Stimulated activated CD4-positive, alpha-beta T cell treated with anti-CD3 and anti-CD28 coated beads, Interleukin-1b, Interleukin-23, amount 100 ng/mL, for 24 hours (primary cell): ENCODE results near the gene PRELID2.
"Not testable (repeated sequence)": the region's sequence is repeated elsewhere in the genome, so short reads cannot be mapped to it uniquely, and the experiment has no call there.

ENCODE experiments used
- DNase-seq, 4 experiments: peaks; one replicate each; pipeline ENCODE4 v3.0.0-alpha.2; 2020; ENCODE audit warnings: low read depth in 4 of 4, low spot score in 1 of 4

Gene PRELID2

GRCh38 chr5:145798503-145798902, 36.6 kb downstream of the PRELID2 start:
- DNase-seq, result not testable (repeated sequence)

DNA sequence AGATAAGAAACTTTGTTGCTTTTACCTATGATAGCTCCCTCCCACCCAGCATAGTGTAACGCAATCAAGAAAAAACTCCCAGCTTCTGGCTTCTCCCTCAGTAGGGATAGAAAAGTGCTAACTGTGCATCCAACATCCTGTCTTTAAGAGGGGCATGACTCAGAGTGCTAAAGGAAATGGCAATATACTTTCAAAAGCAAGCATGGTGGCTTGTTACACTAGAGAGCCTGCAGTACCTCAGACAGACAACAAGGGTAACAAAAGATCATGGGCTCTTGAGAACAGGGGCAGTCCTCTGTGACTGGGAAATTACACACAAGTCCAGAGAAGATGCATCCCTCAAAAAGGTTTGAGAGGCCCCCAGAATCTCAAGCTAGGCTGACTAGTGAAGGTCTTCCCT, 37.8 kb downstream of the PRELID2 start:
- no peak for DNase-seq

DNA sequence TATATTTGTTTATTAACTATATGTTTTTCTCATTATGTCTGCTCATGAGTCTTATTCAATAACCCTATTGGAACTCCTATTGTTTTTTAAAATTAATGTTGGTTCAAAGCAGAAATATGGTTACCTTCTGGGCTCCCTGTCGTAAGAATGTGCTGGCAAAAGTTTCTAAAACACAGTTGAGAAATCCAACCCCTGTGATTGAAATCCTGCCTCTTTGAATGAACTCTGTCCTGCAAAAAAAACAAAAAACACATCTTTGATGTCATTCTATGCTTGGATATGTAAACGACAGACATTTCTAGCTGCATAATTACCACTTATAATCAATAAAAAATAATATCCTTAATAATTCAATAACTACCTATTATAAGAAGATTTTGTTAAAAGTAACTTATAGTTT, 38.8 kb downstream of the PRELID2 start:
- no peak for DNase-seq

- no peak for DNase-seq
Observed at GRCh38 chr5:145793574-145793973, 41.6 kb downstream of the PRELID2 start.

- no peak for DNase-seq
Observed at GRCh38 chr5:145792840-145793239, 42.3 kb downstream of the PRELID2 start.

DNA sequence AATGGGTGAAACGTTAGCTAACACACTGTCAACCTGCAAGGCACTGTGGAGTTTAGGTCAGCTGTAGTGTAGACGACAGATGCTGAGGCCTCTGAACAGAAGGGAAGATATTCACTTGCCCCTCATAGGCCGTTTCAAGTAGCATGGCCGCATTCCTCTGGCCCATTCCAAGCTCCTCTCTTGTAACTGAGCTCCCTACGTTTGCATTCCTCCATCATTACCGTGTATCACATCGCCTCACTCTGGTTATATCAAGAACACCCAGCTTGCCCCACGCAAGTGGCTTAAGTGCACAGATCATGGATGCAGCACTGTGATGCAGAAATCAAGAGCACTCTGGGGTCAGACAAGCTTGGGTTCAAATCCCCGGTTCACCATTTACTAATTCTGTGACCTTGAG, 43.3 kb downstream of the PRELID2 start:
- DNase-seq, result no peak

GRCh38 chr5:145787996-145788395, 47.1 kb downstream of the PRELID2 start:
- no peak for DNase-seq

DNA sequence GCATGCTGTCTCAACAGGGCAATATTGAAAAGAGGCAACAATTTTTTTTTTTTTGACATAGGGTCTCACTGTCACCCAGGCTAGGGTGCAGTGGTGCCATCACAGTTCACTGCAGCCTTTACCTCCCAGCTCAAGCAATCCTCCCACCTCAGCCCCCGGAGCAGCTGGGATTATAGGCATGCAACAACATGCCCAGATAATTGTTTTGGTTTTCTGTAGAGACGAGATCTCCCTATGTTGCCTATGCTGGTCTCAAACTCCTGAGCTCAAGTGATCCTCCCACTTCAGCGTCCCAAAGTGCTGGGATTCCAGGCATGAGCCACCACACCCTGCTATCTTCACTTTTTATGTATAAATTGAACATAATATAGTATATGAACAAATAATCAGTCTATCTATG, 47.6 kb downstream of the PRELID2 start:
- DNase-seq, result no peak

DNA sequence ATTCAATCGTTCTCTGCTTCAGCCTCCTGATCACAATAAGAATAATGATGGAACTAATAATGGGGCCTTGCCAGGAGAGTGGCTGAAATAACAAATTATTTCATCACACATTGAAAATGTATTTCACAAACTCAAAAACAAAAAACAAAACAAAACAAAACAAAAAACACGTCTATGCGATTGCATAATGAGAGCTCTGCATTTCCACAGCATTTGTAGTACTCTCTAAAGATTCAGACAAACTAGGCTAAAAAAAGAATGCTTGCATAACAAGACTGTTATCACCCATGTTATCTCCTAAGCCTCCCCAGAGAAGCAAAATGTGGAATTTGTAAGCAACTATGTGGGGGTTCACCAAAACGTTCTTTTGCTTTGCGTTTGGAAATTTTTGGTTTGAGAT, 48.1 kb downstream of the PRELID2 start:
- DNase-seq, result no peak

- DNase-seq, result no peak
Observed at GRCh38 chr5:145780982-145781381, 54.2 kb downstream of the PRELID2 start.

- no peak for DNase-seq
Observed at GRCh38 chr5:145778144-145778900, 56.8 kb downstream of the PRELID2 start.

GRCh38 chr5:145777445-145778063, 57.6 kb downstream of the PRELID2 start:
- DNase-seq, result no peak

- DNase-seq, result no peak
Observed at GRCh38 chr5:145776886-145777285, 58.3 kb downstream of the PRELID2 start.

- no peak for DNase-seq
Observed at GRCh38 chr5:145775893-145776444, 59.2 kb downstream of the PRELID2 start.

DNA sequence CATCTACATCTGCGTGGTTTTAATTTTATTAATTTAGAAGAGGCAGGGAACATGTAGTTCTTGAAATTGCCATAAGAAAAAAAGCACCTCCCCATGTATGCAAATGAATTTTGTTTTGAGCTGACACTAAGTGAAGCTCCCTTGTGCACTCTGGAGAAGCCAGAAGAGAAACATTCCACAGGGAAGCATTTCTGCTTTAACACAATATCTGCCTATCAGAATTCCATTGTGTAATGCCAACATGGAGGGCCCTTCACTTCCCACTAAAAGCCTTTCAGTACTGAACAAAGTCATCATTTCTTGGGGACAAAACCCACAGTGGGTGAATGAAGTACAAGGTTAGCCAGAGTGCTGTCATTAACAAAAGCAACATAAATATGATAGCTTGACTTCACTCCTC, 59.7 kb downstream of the PRELID2 start:
- no peak for DNase-seq

GRCh38 chr5:145774442-145774841, 60.7 kb downstream of the PRELID2 start:
- no peak for DNase-seq

- DNase-seq, result no peak
Observed at GRCh38 chr5:145772466-145772865, 62.7 kb downstream of the PRELID2 start.

DNA sequence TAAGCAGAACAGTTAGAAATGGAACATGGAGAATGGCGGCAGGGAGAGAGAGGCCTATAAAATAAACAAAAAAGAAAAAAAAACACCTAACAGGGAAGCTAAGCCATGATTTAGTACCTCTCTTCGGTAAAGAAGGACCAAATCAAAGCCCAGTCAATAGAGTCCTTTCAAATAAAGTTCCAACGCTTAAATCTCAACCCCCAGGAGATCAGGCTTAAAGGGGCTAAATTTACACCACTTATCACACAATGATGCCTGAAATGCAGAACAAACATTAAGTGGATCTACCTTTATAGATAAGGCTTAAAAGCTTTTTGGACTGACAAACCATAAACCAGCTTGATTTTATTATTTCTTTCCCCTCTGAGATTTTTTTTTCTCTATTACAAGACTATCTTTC, 66.3 kb downstream of the PRELID2 start:
- DNase-seq, result no peak

GRCh38 chr5:145764325-145764724, 70.8 kb downstream of the PRELID2 start:
- DNase-seq, result no peak

- no peak for DNase-seq
Observed at GRCh38 chr5:145762833-145763232, 72.3 kb downstream of the PRELID2 start.

GRCh38 chr5:145761254-145761653, 73.9 kb downstream of the PRELID2 start:
- no peak for DNase-seq

DNA sequence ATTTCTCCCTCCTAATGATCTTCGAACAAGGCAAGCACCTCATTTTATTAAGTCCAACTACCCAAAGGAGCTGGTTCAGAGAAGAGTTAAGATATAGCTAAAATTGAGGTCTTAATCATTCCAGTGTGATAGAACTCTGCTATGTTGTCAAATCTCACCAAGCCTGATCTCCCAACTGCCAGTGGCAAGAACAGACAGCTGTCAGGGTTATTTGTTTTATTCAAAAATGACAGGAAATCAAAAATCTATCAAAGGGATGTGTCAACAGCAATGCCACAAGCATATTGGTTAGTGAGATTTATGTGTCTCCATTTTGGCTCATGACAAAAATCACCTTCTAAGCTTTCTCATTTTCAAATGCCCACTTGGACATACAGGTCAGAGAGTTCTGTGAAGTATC, 74.5 kb downstream of the PRELID2 start:
- no peak for DNase-seq

DNA sequence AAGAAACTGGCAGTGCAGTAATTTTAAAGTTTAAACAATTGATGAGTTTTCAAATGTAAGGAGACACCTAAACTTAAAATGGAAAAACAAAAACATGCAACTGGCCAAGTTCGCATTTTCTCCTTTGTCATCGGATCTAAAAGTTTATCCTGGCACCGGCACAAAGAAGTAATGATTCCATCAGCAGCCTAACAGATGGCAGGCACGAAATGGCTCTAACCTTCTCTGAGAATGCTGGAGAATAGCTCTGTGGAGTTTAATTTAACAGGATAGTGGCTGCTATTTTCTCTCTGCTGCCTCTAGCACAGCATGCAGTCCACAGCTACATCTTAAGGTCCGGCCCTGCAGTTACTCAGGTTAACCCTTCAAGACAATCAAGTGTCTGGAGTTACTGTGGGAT, 82.2 kb downstream of the PRELID2 start:
- no peak for DNase-seq
